Fibroblast of mammary gland (primary cell): ENCODE results near the gene CAD.

Experiments used
- DNase-seq: peaks from one replicate; pipeline ENCODE4 v3.0.0-alpha.2; 2010; ENCODE audit warnings: low read depth
- H3K4me3 ChIP-seq: 2 replicates; pipeline ENCODE4 v1.5.1; 2011; ENCODE audit warnings: low read depth, mild to moderate bottlenecking, low read length, moderate library complexity; ENCODE audit not compliant: control insufficient read depth
- CTCF ChIP-seq: conservative IDR thresholded peaks from 2 replicates; pipeline ENCODE4 v1.5.1; 2011; ENCODE audit warnings: low read depth, low read length, inconsistent platforms; ENCODE audit not compliant: control insufficient read depth, insufficient read depth

Gene CAD

GRCh38 chr2:27280826-27281225, 63.7 kb downstream of the CAD start:
- H3K4me3 ChIP-seq: no peak overlapping the region
- no peak for DNase-seq
- no peak for TF ChIP-seq CTCF

- H3K4me3 ChIP-seq: no peak overlapping the region
- TF ChIP-seq CTCF: no peak
- no peak for DNase-seq
These were observed 64.3 kb downstream of the CAD start for GRCh38 chr2:27281442-27281841.

- no peak within 1 kb of the TSS for H3K4me3 ChIP-seq
- peak; percentile 30 for DNase-seq
- TF ChIP-seq CTCF: no peak
These were observed 64.8 kb downstream of the CAD start, which contains the start of gene TRIM54 for GRCh38 chr2:27281855-27282559. TRIM54 (plus strand) TSS chr2:27282429; CDS start chr2:27282732, 303 bp downstream.

GRCh38 chr2:27282892-27283291, 65.7 kb downstream of the CAD start:
- DNase-seq: no peak
- no peak for TF ChIP-seq CTCF
- no peak overlapping the region for H3K4me3 ChIP-seq

GRCh38 chr2:27284996-27285395, 67.8 kb downstream of the CAD start:
- H3K4me3 ChIP-seq: no peak overlapping the region
- no peak for TF ChIP-seq CTCF
- no peak for DNase-seq

GRCh38 chr2:27285481-27285880, 68.3 kb downstream of the CAD start:
- no peak for DNase-seq
- TF ChIP-seq CTCF: no peak
- H3K4me3 ChIP-seq: no peak overlapping the region

- DNase-seq: no peak
These were observed 71.4 kb downstream of the CAD start for GRCh38 chr2:27288610-27289009.

More at GRCh38 chr2:27288610-27289009, 71.4 kb downstream of the CAD start:
- no peak overlapping the region for H3K4me3 ChIP-seq
- TF ChIP-seq CTCF: no peak
